GM18502 (cell line): ENCODE data around the gene ZNF862.

Experiments
- ATAC-seq: cut with Tn5 transposase; IDR thresholded peaks from one replicate; pipeline ENCODE4 v1.9.1; 2021; ENCODE audit warnings: mild to moderate bottlenecking; ENCODE audit not compliant: unreplicated experiment, poor library complexity

ZNF862 gene

GRCh38 chr7:149863500-149863899, 25.3 kb downstream of the ZNF862 start:
- no peak for ATAC-seq

- no peak for ATAC-seq
Observed at GRCh38 chr7:149864023-149864422, 25.8 kb downstream of the ZNF862 start.

GRCh38 chr7:149864751-149865150, 26.6 kb downstream of the ZNF862 start:
- no peak for ATAC-seq

- no peak for ATAC-seq
Observed at GRCh38 chr7:149865437-149865836, 27.3 kb downstream of the ZNF862 start.

GRCh38 chr7:149866139-149866778, 28.1 kb downstream of the ZNF862 start:
- ATAC-seq, result no peak

- ATAC-seq, result no peak
Observed at GRCh38 chr7:149866779-149867447, 28.7 kb downstream of the ZNF862 start.

- ATAC-seq, result no peak
Observed at GRCh38 chr7:149867762-149868622, 29.8 kb downstream of the ZNF862 start.

- no peak for ATAC-seq
Observed at GRCh38 chr7:149868623-149869290, 30.6 kb downstream of the ZNF862 start.

GRCh38 chr7:149869291-149869650, 31.1 kb downstream of the ZNF862 start:
- no peak for ATAC-seq

GRCh38 chr7:149869867-149870266, 31.7 kb downstream of the ZNF862 start:
- ATAC-seq, result no peak

GRCh38 chr7:149870274-149870673, 32.1 kb downstream of the ZNF862 start:
- no peak for ATAC-seq

- no peak for ATAC-seq
Observed at GRCh38 chr7:149870701-149871483, 32.7 kb downstream of the ZNF862 start.

GRCh38 chr7:149871576-149871975, 33.4 kb downstream of the ZNF862 start:
- no peak for ATAC-seq

GRCh38 chr7:149872419-149873073, 34.4 kb downstream of the ZNF862 start:
- ATAC-seq, result no peak

GRCh38 chr7:149873074-149873969, 35.1 kb downstream of the ZNF862 start, which contains the start of gene ATP6V0E2:
Gene ATP6V0E2 (plus strand): TSS chr7:149873969. CDS start chr7:149874066, 97 bp downstream.
- ATAC-seq, result peak; percentile 92

GRCh38 chr7:149873970-149874643, 35.9 kb downstream of the ZNF862 start:
- ATAC-seq, result peak; percentile 32

GRCh38 chr7:149874644-149875028, 36.5 kb downstream of the ZNF862 start:
- ATAC-seq, result no peak

- ATAC-seq, result no peak
Observed at GRCh38 chr7:149875396-149875795, 37.2 kb downstream of the ZNF862 start.
